ENCODE data around the gene PDPN.

The PDPN gene

GRCh38 chr1:13581446-13581845 is 2.2 kb upstream of the PDPN start:
- DNase-seq: no peak

- no peak for DNase-seq
Measured at GRCh38 chr1:13582713-13583443, 754 bp upstream of the PDPN start.

- DNase-seq: no peak
Measured at GRCh38 chr1:13583966-13584791, 547 bp downstream of the PDPN start.

- DNase-seq: no peak
Measured at GRCh38 chr1:13584876-13585611, 1.4 kb downstream of the PDPN start.

- DNase-seq: no peak
Measured at GRCh38 chr1:13585612-13585991, 2.0 kb downstream of the PDPN start.

- no peak for DNase-seq
Measured at GRCh38 chr1:13586001-13586400, 2.4 kb downstream of the PDPN start.

- DNase-seq: no peak
Measured at GRCh38 chr1:13587256-13588030, 3.8 kb downstream of the PDPN start.

- no peak for DNase-seq
Measured at GRCh38 chr1:13588946-13589796, 5.5 kb downstream of the PDPN start.

GRCh38 chr1:13590486-13590885 is 6.9 kb downstream of the PDPN start:
- DNase-seq: no peak

GRCh38 chr1:13593511-13594131 is 10.0 kb downstream of the PDPN start:
- DNase-seq: no peak

GRCh38 chr1:13595411-13595810 is 11.8 kb downstream of the PDPN start:
- DNase-seq: no peak

GRCh38 chr1:13597166-13597565 is 13.5 kb downstream of the PDPN start:
- no peak for DNase-seq

- no peak for DNase-seq
Measured at GRCh38 chr1:13600762-13601453, 17.3 kb downstream of the PDPN start.

- no peak for DNase-seq
Measured at GRCh38 chr1:13604176-13604575, 20.5 kb downstream of the PDPN start.

- no peak for DNase-seq
Measured at GRCh38 chr1:13604721-13605120, 21.1 kb downstream of the PDPN start.

- DNase-seq: no peak
Measured at GRCh38 chr1:13605159-13605558, 21.5 kb downstream of the PDPN start.

GRCh38 chr1:13607002-13607401 is 23.4 kb downstream of the PDPN start:
- no peak for DNase-seq

GRCh38 chr1:13616234-13616633 is 32.6 kb downstream of the PDPN start:
- no peak for DNase-seq

GRCh38 chr1:13617108-13617507 is 33.5 kb downstream of the PDPN start:
- no peak for DNase-seq

- no peak for DNase-seq
Measured at GRCh38 chr1:13617773-13618172, 34.1 kb downstream of the PDPN start.

GRCh38 chr1:13618483-13618882 is 34.9 kb downstream of the PDPN start:
- no peak for DNase-seq
